LNCAP (cell line): Measurements from ENCODE around the gene MLN.

Source experiments
- CTCF ChIP-seq: fragments of 450-650 bp; IDR thresholded peaks from 2 replicates; pipeline ENCODE4 v1.5.1; 2017; ENCODE audit warnings: mild to moderate bottlenecking

Gene MLN

GRCh38 chr6:33816911-33817310 lies 13.1 kb upstream of the MLN start:
- TF ChIP-seq CTCF = no peak

- TF ChIP-seq CTCF = no peak
Measured at GRCh38 chr6:33815854-33816253, 12.1 kb upstream of the MLN start.

- no peak for TF ChIP-seq CTCF
Measured at GRCh38 chr6:33813990-33814985, 10.5 kb upstream of the MLN start.

- no peak for TF ChIP-seq CTCF
Measured at GRCh38 chr6:33813246-33813904, 9.6 kb upstream of the MLN start.

- peak; percentile 24; the same call in 1 of the 2 replicates for TF ChIP-seq CTCF
Measured at GRCh38 chr6:33812669-33813068, 8.9 kb upstream of the MLN start.

GRCh38 chr6:33809594-33809993 lies 5.8 kb upstream of the MLN start:
- TF ChIP-seq CTCF = no peak

- TF ChIP-seq CTCF = no peak
Measured at GRCh38 chr6:33808641-33809180, 4.9 kb upstream of the MLN start.
